ENCODE data around the gene HS3ST5.

HS3ST5 gene

GRCh38 chr6:114342826-114343781 is at the start of gene HS3ST5:
Gene HS3ST5, minus strand, starts transcription at chr6:114343023. Its CDS starts 280,178 bp downstream, at chr6:114062845.
- Histone ChIP-seq H3K27ac (peak within 1 kb of the TSS; percentile 22; the same call in 1 of the 2 replicates), H3K4me2 (peak within 1 kb of the TSS; percentile 98), H3K9me3 (no peaks in the 10 kb centered on the region), H4K20me1 (no peaks in the 10 kb centered on the region), H3K27me3 (peaks cover 17% of the 10 kb centered on the region), H3K9ac (peak within 1 kb of the TSS; percentile 66; the same call in 1 of the 2 replicates), H3K4me3 (peak within 1 kb of the TSS; percentile 79), H3K36me3 (no peaks in the 10 kb centered on the region), H3K4me1 (peaks cover 16% of the 10 kb centered on the region; the same call in 1 of the 2 replicates)
- TF ChIP-seq Cebpa-rat (IDR thresholded peaks at IDR 0.05) = no peak

GRCh38 chr6:114390176-114390575 is 47.4 kb upstream of the HS3ST5 start:
- no peak for TF ChIP-seq Cebpa-rat (IDR thresholded peaks at IDR 0.05)
- H3K9me3 ChIP-seq = no peaks in the 10 kb centered on the region

GRCh38 chr6:114389111-114389510 is 46.3 kb upstream of the HS3ST5 start:
- Histone ChIP-seq H3K4me1 (no peaks in the 10 kb centered on the region), H3K4me2 (no peak overlapping the region), H4K20me1 (no peaks in the 10 kb centered on the region), H3K9ac (no peak overlapping the region), H3K27me3 (no peaks in the 10 kb centered on the region), H3K36me3 (no peaks in the 10 kb centered on the region), H3K27ac (no peak overlapping the region), H3K4me3 (no peak overlapping the region), H3K9me3 (no peaks in the 10 kb centered on the region)
- TF ChIP-seq Cebpa-rat (IDR thresholded peaks at IDR 0.05) = no peak

More at GRCh38 chr6:114390176-114390575, 47.4 kb upstream of the HS3ST5 start:
- Histone ChIP-seq H4K20me1 (no peaks in the 10 kb centered on the region), H3K27me3 (no peaks in the 10 kb centered on the region), H3K9ac (no peak overlapping the region), H3K4me3 (no peak overlapping the region), H3K36me3 (no peaks in the 10 kb centered on the region), H3K27ac (no peak overlapping the region), H3K4me1 (no peaks in the 10 kb centered on the region), H3K4me2 (no peak overlapping the region)

GRCh38 chr6:114382406-114382805 is 39.6 kb upstream of the HS3ST5 start:
- Histone ChIP-seq H3K4me2 (no peak overlapping the region), H3K36me3 (no peaks in the 10 kb centered on the region), H3K4me1 (no peaks in the 10 kb centered on the region), H3K9ac (no peak overlapping the region), H3K27me3 (no peaks in the 10 kb centered on the region), H3K9me3 (no peaks in the 10 kb centered on the region), H3K4me3 (no peak overlapping the region), H3K27ac (no peak overlapping the region), H4K20me1 (no peaks in the 10 kb centered on the region)
- no peak for TF ChIP-seq Cebpa-rat (IDR thresholded peaks at IDR 0.05)

- H3K27ac ChIP-seq = no peak overlapping the region
Measured at GRCh38 chr6:114377881-114378280, 35.1 kb upstream of the HS3ST5 start.

GRCh38 chr6:114376611-114377175 is 33.9 kb upstream of the HS3ST5 start:
- no peak for TF ChIP-seq Cebpa-rat (IDR thresholded peaks at IDR 0.05)
- no peaks in the 10 kb centered on the region for H3K27me3 ChIP-seq
- H3K4me1 ChIP-seq = no peaks in the 10 kb centered on the region
- H3K4me3 ChIP-seq = no peak overlapping the region
- H3K9ac ChIP-seq = no peak overlapping the region
- H3K36me3 ChIP-seq = no peaks in the 10 kb centered on the region
- H3K4me2 ChIP-seq = no peak overlapping the region
- H3K9me3 ChIP-seq = no peaks in the 10 kb centered on the region
- no peaks in the 10 kb centered on the region for H4K20me1 ChIP-seq
- no peak overlapping the region for H3K27ac ChIP-seq

More at GRCh38 chr6:114377881-114378280, 35.1 kb upstream of the HS3ST5 start:
- no peak for TF ChIP-seq Cebpa-rat (IDR thresholded peaks at IDR 0.05)
- Histone ChIP-seq H3K9ac (no peak overlapping the region), H3K36me3 (no peaks in the 10 kb centered on the region), H3K9me3 (no peaks in the 10 kb centered on the region), H3K27me3 (no peaks in the 10 kb centered on the region), H3K4me3 (no peak overlapping the region), H3K4me1 (no peaks in the 10 kb centered on the region), H3K4me2 (no peak overlapping the region), H4K20me1 (no peaks in the 10 kb centered on the region)

- no peak overlapping the region for H3K4me2 ChIP-seq
- H4K20me1 ChIP-seq = no peaks in the 10 kb centered on the region
- no peak overlapping the region for H3K27ac ChIP-seq
- H3K9ac ChIP-seq = no peak overlapping the region
- no peaks in the 10 kb centered on the region for H3K36me3 ChIP-seq
- no peaks in the 10 kb centered on the region for H3K4me1 ChIP-seq
- H3K9me3 ChIP-seq = no peaks in the 10 kb centered on the region
- no peak overlapping the region for H3K4me3 ChIP-seq
- TF ChIP-seq Cebpa-rat (IDR thresholded peaks at IDR 0.05) = no peak
- no peaks in the 10 kb centered on the region for H3K27me3 ChIP-seq
Measured at GRCh38 chr6:114375541-114376192, 32.8 kb upstream of the HS3ST5 start.

GRCh38 chr6:114367315-114367961 is 24.6 kb upstream of the HS3ST5 start:
- Histone ChIP-seq H3K36me3 (no peaks in the 10 kb centered on the region), H3K9ac (no peak overlapping the region), H3K9me3 (no peaks in the 10 kb centered on the region), H3K27me3 (no peaks in the 10 kb centered on the region), H3K27ac (no peak overlapping the region), H3K4me1 (no peaks in the 10 kb centered on the region), H4K20me1 (no peaks in the 10 kb centered on the region), H3K4me2 (no peak overlapping the region), H3K4me3 (no peak overlapping the region)
- TF ChIP-seq Cebpa-rat (IDR thresholded peaks at IDR 0.05) = no peak

GRCh38 chr6:114366899-114367298 is 24.1 kb upstream of the HS3ST5 start:
- Histone ChIP-seq H3K36me3 (no peaks in the 10 kb centered on the region), H3K27me3 (no peaks in the 10 kb centered on the region), H3K9me3 (no peaks in the 10 kb centered on the region), H3K4me2 (no peak overlapping the region), H3K9ac (no peak overlapping the region), H4K20me1 (no peaks in the 10 kb centered on the region), H3K4me3 (no peak overlapping the region), H3K27ac (no peak overlapping the region), H3K4me1 (no peaks in the 10 kb centered on the region)
- TF ChIP-seq Cebpa-rat (IDR thresholded peaks at IDR 0.05) = no peak

All from BLaER1 (cell line).